HCT116 (cell line): Measurements from ENCODE around the gene ANKRD44. TPM values are rescaled to one million over a fixed set of nuclear protein-coding genes. Genes with fewer than 3 reads are reported as not detected.

Experiments
- ATAC-seq: fragments of 200-7000 bp; cut with Tn5 transposase; 2 replicates; pipeline ENCODE4 v1.9.1; 2020; ENCODE audit warnings: mild to moderate bottlenecking, moderate library complexity
- BruUV-seq: library from RNA; stranded (reverse); fragments of 400-500 nt; replicated peaks from 2 replicates; lab custom pipeline; 2021; lab: Mats Ljungman, UMichigan
- CTCF ChIA-PET: fragments of 300-600 bp; sonication (Branson Sonifier 250); formaldehyde crosslinking; loops from one replicate; lab custom pipeline; 2021; ENCODE audit warnings: antibody characterized with exemption; lab: Charles Lee
- POLR2A ChIA-PET: fragments of 300-600, 350-600 bp; sonication (Branson Sonifier 250); formaldehyde crosslinking; loops from one replicate; lab custom pipeline; 2021; ENCODE audit warnings: antibody characterized with exemption; lab: Charles Lee
- RAD21 ChIA-PET, 2 experiments: fragments of 300-600 bp; sonication (Branson Sonifier 250); formaldehyde crosslinking; loops; one replicate each; lab custom pipeline; 2023; ENCODE audit warnings: low total read pairs in 2 of 2; ENCODE audit not compliant: uncharacterized antibody in 2 of 2, unreplicated experiment in 2 of 2, low non-redundant PET in 1 of 2; lab: Charles Lee
- DNase-seq: peaks from one replicate; pipeline ENCODE4 v3.0.0-alpha.2; 2010; ENCODE audit warnings: low read depth, low spot score
- H2AFZ ChIP-seq: fragments of 200-600 bp; shearing (Covaris generic), sonication (generic); 2 replicates; pipeline ENCODE4 v1.6.1; 2017; ENCODE audit warnings: low read depth, mixed run types, mixed read lengths, antibody characterized with exemption, low read length; ENCODE audit not compliant: poor library complexity, severe bottlenecking
- H3K27ac ChIP-seq: 2 replicates; pipeline ENCODE4 v1.5.1; 2012; ENCODE audit warnings: low read depth, low read length
- H3K27me3 ChIP-seq: fragments of 200-600 bp; sonication (generic); 2 replicates; pipeline ENCODE4 v1.6.1; 2016; ENCODE audit warnings: mixed run types, low read length, mixed read lengths; ENCODE audit not compliant: insufficient read depth
- H3K36me3 ChIP-seq, 2 experiments: fragments of 200-500 bp in 1 of 2; fragments of 200-600 bp in 1 of 2; sonication (Bioruptor generic) in 1 of 2; sonication (generic) in 1 of 2; 2 replicates each; pipeline versions ENCODE4 v1.5.1 to v1.6.1; 2014 to 2016; ENCODE audit warnings: low read length in 2 of 2, inconsistent platforms in 1 of 2, mixed read lengths in 1 of 2, mixed run types in 1 of 2; ENCODE audit not compliant: insufficient read depth in 2 of 2, control insufficient read depth in 1 of 2
- H3K4me1 ChIP-seq, 2 experiments: fragments of 200-600 bp in 1 of 2; sonication (generic) in 1 of 2; 2 replicates each; pipeline versions ENCODE4 v1.5.1 to v1.6.1; 2012 to 2017; ENCODE audit warnings: low read length in 2 of 2, inconsistent platforms in 1 of 2, mild to moderate bottlenecking in 1 of 2, mixed read lengths in 1 of 2, mixed run types in 1 of 2, moderate library complexity in 1 of 2; ENCODE audit not compliant: insufficient read depth in 2 of 2, control insufficient read depth in 1 of 2
- H3K4me2 ChIP-seq: fragments of 200-600 bp; sonication (generic); 2 replicates; pipeline ENCODE4 v1.6.1; 2017; ENCODE audit warnings: mixed run types, low read length, mixed read lengths
- H3K4me3 ChIP-seq, 2 experiments: fragments of 200-600 bp in 1 of 2; sonication (generic) in 1 of 2; replicated peaks in 1 of 2; 2 replicates each; pipeline ENCODE4 v1.5.1; 2011 to 2016; ENCODE audit warnings: low read length in 2 of 2, control low read depth in 1 of 2, low read depth in 1 of 2, mild to moderate bottlenecking in 1 of 2, mixed read lengths in 1 of 2, mixed run types in 1 of 2
- H3K79me2 ChIP-seq: fragments of 200-600 bp; sonication (generic); 2 replicates; pipeline ENCODE4 v1.6.1; 2017; ENCODE audit warnings: mild to moderate bottlenecking, mixed run types, low read length, moderate library complexity, mixed read lengths; ENCODE audit not compliant: insufficient read depth
- H3K9ac ChIP-seq: fragments of 200-600 bp; sonication (generic); 2 replicates; pipeline ENCODE4 v1.6.1; 2016; ENCODE audit warnings: low read length, mixed read lengths
- H3K9me2 ChIP-seq: fragments of 200-600 bp; sonication (generic), shearing (Covaris generic); 2 replicates; pipeline ENCODE4 v1.6.1; 2017; ENCODE audit warnings: mixed run types, mild to moderate bottlenecking, moderate library complexity; ENCODE audit not compliant: insufficient read depth
- H3K9me3 ChIP-seq, 2 experiments: fragments of 200-500 bp in 1 of 2; fragments of 200-600 bp in 1 of 2; sonication (Bioruptor generic) in 1 of 2; sonication (generic) in 1 of 2; 2 replicates each; pipeline ENCODE4 v1.6.1; 2014 to 2017; ENCODE audit warnings: low read length in 2 of 2, mixed read lengths in 2 of 2, inconsistent platforms in 1 of 2, low read depth in 1 of 2, mild to moderate bottlenecking in 1 of 2, mixed run types in 1 of 2, moderate library complexity in 1 of 2; ENCODE audit not compliant: control insufficient read depth in 1 of 2, insufficient read depth in 1 of 2
- H4K20me1 ChIP-seq: fragments of 200-600 bp; sonication (generic), shearing (Covaris generic); 2 replicates; pipeline ENCODE4 v1.6.1; 2017; ENCODE audit warnings: mixed run types, mild to moderate bottlenecking, moderate library complexity; ENCODE audit not compliant: insufficient read depth
- EGR1 ChIP-seq: IDR thresholded peaks from 2 replicates; pipeline ENCODE4 v1.6.1; 2012; ENCODE audit warnings: low read depth
- RAD21 ChIP-seq: IDR thresholded peaks from 2 replicates; pipeline ENCODE4 v1.6.1; 2012; ENCODE audit warnings: low read depth, mild to moderate bottlenecking
- TCF7L2 ChIP-seq: IDR thresholded peaks from 2 replicates; pipeline ENCODE4 v1.7.0; 2011; ENCODE audit warnings: borderline replicate concordance, inconsistent platforms; ENCODE audit not compliant: insufficient read depth, insufficient read length; ENCODE audit errors: extremely low read depth
- YY1 ChIP-seq: IDR thresholded peaks from 2 replicates; pipeline ENCODE4 v1.6.1; 2011; ENCODE audit warnings: low read length, low read depth, moderate library complexity, mild to moderate bottlenecking; ENCODE audit not compliant: insufficient replicate concordance; ENCODE audit errors: extremely low read depth
- ZBTB33 ChIP-seq: IDR thresholded peaks from 2 replicates; pipeline ENCODE4 v1.6.1; 2011; ENCODE audit warnings: mild to moderate bottlenecking, low read length, moderate library complexity; ENCODE audit not compliant: insufficient replicate concordance; ENCODE audit errors: extremely low read depth
- ZFX ChIP-seq: fragments of 450-650 bp; IDR thresholded peaks from 2 replicates; pipeline ENCODE4 v1.6.1; 2017
- intact Hi-C: fragments of 100-400 bp; cut with micrococcal nuclease; formaldehyde crosslinking; loops from 2 replicates; pipeline ENCODE4 v1.10.0; 2022
- total RNA-seq: library from RNA; stranded (reverse); gene quantifications from one replicate; pipeline ENCODE4 v1.2.1, GENCODE V29; 2021; ENCODE audit not compliant: unreplicated experiment
- TF ChIP-seq, protein P1 (sequence below), 3 experiments: fragments of 200-600 bp in 1 of 3; sonication (generic) in 1 of 3; IDR thresholded peaks in 2 of 3; conservative IDR thresholded peaks in 1 of 3; 2 replicates each; pipeline ENCODE4 v1.5.1; 2012 to 2017; ENCODE audit warnings: low read depth in 2 of 3, low read length in 2 of 3, antibody characterized with exemption in 1 of 3, borderline replicate concordance in 1 of 3, control low read depth in 1 of 3, mild to moderate bottlenecking in 1 of 3, mixed read lengths in 1 of 3, mixed run types in 1 of 3, moderate library complexity in 1 of 3; ENCODE audit not compliant: insufficient read depth in 1 of 3

Gene ANKRD44
- total RNA-seq, 1 experiment from 2014 or later: 2.7 TPM

GRCh38 chr2:197170208-197170607, 140.4 kb downstream of the ANKRD44 start:
- RAD21 ChIA-PET: interaction anchor here in 1 of 2 experiments (0.7 kb wide), 1 partner anchor 93 kb away, joined by 3 read pairs; no protein-coding TSS in a partner anchor
- Histone ChIP-seq H3K27ac (no peak overlapping the region), H4K20me1 (no peaks in the 10 kb centered on the region), H3K27me3 (no peaks in the 10 kb centered on the region), H3K36me3 (no peaks in the 10 kb centered on the region), H3K4me2 (no peak overlapping the region), H2AFZ (no peak overlapping the region), H3K79me2 (no peaks in the 10 kb centered on the region), H3K9me2 (no peaks in the 10 kb centered on the region), H3K4me3 (no peak overlapping the region)
- no TSS peak for BruUV-seq
- intact Hi-C loops: no loop called here
- POLR2A ChIA-PET: no interaction called here
- no peak for DNase-seq
- CTCF ChIA-PET: no interaction called here
- TF ChIP-seq ZBTB33 (no peak), RAD21 (no peak), TCF7L2 (no peak), ZFX (no peak)
- TF ChIP-seq, all 23 proteins: peak for 0
- Histone ChIP-seq H3K9ac (no peak overlapping the region), H3K9me3 (no peaks in the 10 kb centered on the region), H3K4me1 (no peaks in the 10 kb centered on the region)
- ATAC-seq: no peak

GRCh38 chr2:197168705-197169104, 141.9 kb downstream of the ANKRD44 start:
- no peak overlapping the region for H3K4me2 ChIP-seq
- H4K20me1 ChIP-seq: no peaks in the 10 kb centered on the region
- H3K4me1 ChIP-seq: no peaks in the 10 kb centered on the region
- intact Hi-C loops: loop anchor here (5.0 to 10.0 kb wide), 3 partner anchors 56 to 314 kb away; no protein-coding TSS in a partner anchor
- peak; percentile 98 for ATAC-seq
- POLR2A ChIA-PET: no interaction called here
- H3K79me2 ChIP-seq: no peaks in the 10 kb centered on the region
- no peaks in the 10 kb centered on the region for H3K36me3 ChIP-seq
- H3K9me2 ChIP-seq: no peaks in the 10 kb centered on the region
- no peaks in the 10 kb centered on the region for H3K9me3 ChIP-seq
- peak; percentile 52 for DNase-seq
- H2AFZ ChIP-seq: no peak overlapping the region
- no peak for TF ChIP-seq EGR1
- TF ChIP-seq RAD21: peak; percentile 77
- no peak for TF ChIP-seq TCF7L2
- TF ChIP-seq, protein P1, sequence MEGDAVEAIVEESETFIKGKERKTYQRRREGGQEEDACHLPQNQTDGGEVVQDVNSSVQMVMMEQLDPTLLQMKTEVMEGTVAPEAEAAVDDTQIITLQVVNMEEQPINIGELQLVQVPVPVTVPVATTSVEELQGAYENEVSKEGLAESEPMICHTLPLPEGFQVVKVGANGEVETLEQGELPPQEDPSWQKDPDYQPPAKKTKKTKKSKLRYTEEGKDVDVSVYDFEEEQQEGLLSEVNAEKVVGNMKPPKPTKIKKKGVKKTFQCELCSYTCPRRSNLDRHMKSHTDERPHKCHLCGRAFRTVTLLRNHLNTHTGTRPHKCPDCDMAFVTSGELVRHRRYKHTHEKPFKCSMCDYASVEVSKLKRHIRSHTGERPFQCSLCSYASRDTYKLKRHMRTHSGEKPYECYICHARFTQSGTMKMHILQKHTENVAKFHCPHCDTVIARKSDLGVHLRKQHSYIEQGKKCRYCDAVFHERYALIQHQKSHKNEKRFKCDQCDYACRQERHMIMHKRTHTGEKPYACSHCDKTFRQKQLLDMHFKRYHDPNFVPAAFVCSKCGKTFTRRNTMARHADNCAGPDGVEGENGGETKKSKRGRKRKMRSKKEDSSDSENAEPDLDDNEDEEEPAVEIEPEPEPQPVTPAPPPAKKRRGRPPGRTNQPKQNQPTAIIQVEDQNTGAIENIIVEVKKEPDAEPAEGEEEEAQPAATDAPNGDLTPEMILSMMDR (IDR thresholded peaks at IDR 0.05 in 2 of 3, conservative IDR thresholded peaks at IDR 0.05 in 1 of 3; ENCODE audit: borderline replicate concordance in 1 of 3, insufficient read depth in 1 of 3, low read depth in 2 of 3, low read length in 2 of 3): peak; percentile 59 to 88 (median 87)
- TF ChIP-seq YY1: peak; percentile 46
- H3K27ac ChIP-seq: no peak overlapping the region
- no peak overlapping the region for H3K9ac ChIP-seq
- H3K4me3 ChIP-seq: no peak overlapping the region
- RAD21 ChIA-PET: interaction anchor here in 1 of 2 experiments (0.6 to 1.1 kb wide), 2 partner anchors 56 to 370 kb away, joined by 3 read pairs; no protein-coding TSS in a partner anchor
- no peaks in the 10 kb centered on the region for H3K27me3 ChIP-seq
- no TSS peak for BruUV-seq
- CTCF ChIA-PET: interaction anchor here (0.6 to 2.8 kb wide), 16 partner anchors 9 to 612 kb away, joined by 3 to 18 read pairs (median 4); no protein-coding TSS in a partner anchor
